PC-9 (cell line): ENCODE results near the gene SRRM5. TPM values are rescaled to one million over a fixed set of nuclear protein-coding genes. Genes with fewer than 3 reads are reported as not detected.
A peak's percentile ranks its signal among the peaks of the same experiment; 100 is the strongest.

ENCODE experiments used
- BruUV-seq: library from RNA; stranded (reverse); fragments of 400-500 nt; replicated peaks from 2 replicates; lab custom pipeline; 2021; lab: Mats Ljungman, UMichigan
- CTCF ChIA-PET: fragments of 300-600 bp; sonication (Branson Sonifier 250); formaldehyde crosslinking; loops from one replicate; lab custom pipeline; 2022; ENCODE audit warnings: antibody characterized with exemption; lab: Charles Lee
- POLR2A ChIA-PET: fragments of 300-600 bp; sonication (Branson Sonifier 250); formaldehyde crosslinking; loops from one replicate; lab custom pipeline; 2022; ENCODE audit warnings: antibody characterized with exemption; ENCODE audit not compliant: unreplicated experiment; lab: Charles Lee
- DNase-seq, 2 experiments: peaks; one replicate each; pipeline versions ENCODE4 v3.0.0 to v3.0.0-alpha.2; 2015 to 2022; ENCODE audit warnings: mixed read lengths in 1 of 2
- H2AFZ ChIP-seq: fragments of 200-600 bp; sonication (generic); 2 replicates; pipeline ENCODE4 v1.8.1; 2017; ENCODE audit warnings: antibody characterized with exemption
- H3F3A ChIP-seq: fragments of 200-600 bp; sonication (generic); 2 replicates; pipeline ENCODE4 v1.8.1; 2017; ENCODE audit warnings: antibody characterized with exemption, mild to moderate bottlenecking, low read depth; ENCODE audit not compliant: insufficient read depth
- H3K27ac ChIP-seq: fragments of 200-600 bp; sonication (generic); 2 replicates; pipeline ENCODE4 v1.6.1; 2016; ENCODE audit warnings: mixed run types
- H3K27me3 ChIP-seq: fragments of 200-600 bp; sonication (generic); 2 replicates; pipeline ENCODE4 v1.6.1; 2016; ENCODE audit warnings: low read depth, mixed run types; ENCODE audit not compliant: insufficient read depth
- H3K36me3 ChIP-seq: fragments of 200-600 bp; sonication (generic); 2 replicates; pipeline ENCODE4 v1.6.1; 2016; ENCODE audit warnings: low read depth, mixed run types
- H3K4me1 ChIP-seq: fragments of 200-600 bp; sonication (generic); replicated peaks from 2 replicates; pipeline ENCODE4 v1.6.1; 2016; ENCODE audit warnings: mixed run types; ENCODE audit not compliant: insufficient read depth
- H3K4me2 ChIP-seq: fragments of 200-600 bp; sonication (generic); 2 replicates; pipeline ENCODE4 v1.6.1; 2017; ENCODE audit warnings: mixed run types
- H3K4me3 ChIP-seq: fragments of 200-600 bp; sonication (generic); 2 replicates; pipeline ENCODE4 v1.6.1; 2016; ENCODE audit warnings: mixed run types
- H3K79me2 ChIP-seq: fragments of 200-600 bp; sonication (generic); 2 replicates; pipeline ENCODE4 v1.6.1; 2017; ENCODE audit warnings: low read depth, mixed run types
- H3K9me2 ChIP-seq: fragments of 200-600 bp; sonication (generic); 2 replicates; pipeline ENCODE4 v1.8.1; 2017; ENCODE audit warnings: mild to moderate bottlenecking; ENCODE audit not compliant: insufficient read depth
- H3K9me3 ChIP-seq: fragments of 200-600 bp; sonication (generic); 2 replicates; pipeline ENCODE4 v1.8.1; 2016; ENCODE audit warnings: low read depth; ENCODE audit not compliant: insufficient read depth
- H4K20me1 ChIP-seq: fragments of 200-600 bp; sonication (generic); 2 replicates; pipeline ENCODE4 v1.8.1; 2017; ENCODE audit not compliant: insufficient read depth
- EZH2 ChIP-seq: fragments of 200-600 bp; sonication (generic); IDR thresholded peaks from 2 replicates; pipeline ENCODE4 v1.8.0; 2017; ENCODE audit warnings: antibody characterized with exemption, low read depth
- intact Hi-C: fragments of 100-400 bp; cut with micrococcal nuclease; formaldehyde crosslinking; loops from one replicate; pipeline ENCODE4 v1.10.0; 2022; ENCODE audit not compliant: unreplicated experiment
- total RNA-seq: library from RNA; stranded (reverse); gene quantifications from 2 replicates; pipeline ENCODE4 v1.2.3, GENCODE V29; 2021
- TF ChIP-seq, protein P1 (sequence below): fragments of 200-600 bp; sonication (generic); conservative IDR thresholded peaks from 2 replicates; pipeline ENCODE4 v1.6.1; 2017; ENCODE audit warnings: mixed run types, antibody characterized with exemption, mild to moderate bottlenecking, moderate library complexity

The SRRM5 gene
- total RNA-seq, 1 experiment from 2014 or later: 0.37 TPM

- Histone ChIP-seq H3K9me3 (no peaks in the 10 kb centered on the region), H3K36me3 (no peaks in the 10 kb centered on the region), H4K20me1 (no peaks in the 10 kb centered on the region), H3K79me2 (peaks cover 31% of the 10 kb centered on the region), H2AFZ (peak within 1 kb of the TSS; percentile 89), H3K27me3 (no peaks in the 10 kb centered on the region), H3F3A (peaks cover 25% of the 10 kb centered on the region; the same call in 1 of the 2 replicates), H3K9me2 (no peaks in the 10 kb centered on the region), H3K4me1 (peaks cover 9% of the 10 kb centered on the region), H3K4me2 (peak within 1 kb of the TSS; percentile 97), H3K27ac (peak within 1 kb of the TSS; percentile 54), H3K4me3 (peak within 1 kb of the TSS; percentile 65)
- TF ChIP-seq, protein P1, sequence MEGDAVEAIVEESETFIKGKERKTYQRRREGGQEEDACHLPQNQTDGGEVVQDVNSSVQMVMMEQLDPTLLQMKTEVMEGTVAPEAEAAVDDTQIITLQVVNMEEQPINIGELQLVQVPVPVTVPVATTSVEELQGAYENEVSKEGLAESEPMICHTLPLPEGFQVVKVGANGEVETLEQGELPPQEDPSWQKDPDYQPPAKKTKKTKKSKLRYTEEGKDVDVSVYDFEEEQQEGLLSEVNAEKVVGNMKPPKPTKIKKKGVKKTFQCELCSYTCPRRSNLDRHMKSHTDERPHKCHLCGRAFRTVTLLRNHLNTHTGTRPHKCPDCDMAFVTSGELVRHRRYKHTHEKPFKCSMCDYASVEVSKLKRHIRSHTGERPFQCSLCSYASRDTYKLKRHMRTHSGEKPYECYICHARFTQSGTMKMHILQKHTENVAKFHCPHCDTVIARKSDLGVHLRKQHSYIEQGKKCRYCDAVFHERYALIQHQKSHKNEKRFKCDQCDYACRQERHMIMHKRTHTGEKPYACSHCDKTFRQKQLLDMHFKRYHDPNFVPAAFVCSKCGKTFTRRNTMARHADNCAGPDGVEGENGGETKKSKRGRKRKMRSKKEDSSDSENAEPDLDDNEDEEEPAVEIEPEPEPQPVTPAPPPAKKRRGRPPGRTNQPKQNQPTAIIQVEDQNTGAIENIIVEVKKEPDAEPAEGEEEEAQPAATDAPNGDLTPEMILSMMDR: no peak
- TF ChIP-seq EZH2: no peak
- intact Hi-C loops: loop anchor here (2.0 kb wide), 1 partner anchor 23 kb away; the partner anchor contains the start of genes IRGQ and ZNF576
- POLR2A ChIA-PET: no interaction called here
- BruUV-seq: no TSS peak
- DNase-seq: peak; percentile 64 to 84
- CTCF ChIA-PET: no interaction called here
Measured at GRCh38 chr19:43619262-43620060, 7.6 kb downstream of the SRRM5 start, which contains the start of gene ZNF428. Gene ZNF428, minus strand, starts transcription at chr19:43619629. Its CDS starts 5,325 bp downstream, at chr19:43614304.

DNA sequence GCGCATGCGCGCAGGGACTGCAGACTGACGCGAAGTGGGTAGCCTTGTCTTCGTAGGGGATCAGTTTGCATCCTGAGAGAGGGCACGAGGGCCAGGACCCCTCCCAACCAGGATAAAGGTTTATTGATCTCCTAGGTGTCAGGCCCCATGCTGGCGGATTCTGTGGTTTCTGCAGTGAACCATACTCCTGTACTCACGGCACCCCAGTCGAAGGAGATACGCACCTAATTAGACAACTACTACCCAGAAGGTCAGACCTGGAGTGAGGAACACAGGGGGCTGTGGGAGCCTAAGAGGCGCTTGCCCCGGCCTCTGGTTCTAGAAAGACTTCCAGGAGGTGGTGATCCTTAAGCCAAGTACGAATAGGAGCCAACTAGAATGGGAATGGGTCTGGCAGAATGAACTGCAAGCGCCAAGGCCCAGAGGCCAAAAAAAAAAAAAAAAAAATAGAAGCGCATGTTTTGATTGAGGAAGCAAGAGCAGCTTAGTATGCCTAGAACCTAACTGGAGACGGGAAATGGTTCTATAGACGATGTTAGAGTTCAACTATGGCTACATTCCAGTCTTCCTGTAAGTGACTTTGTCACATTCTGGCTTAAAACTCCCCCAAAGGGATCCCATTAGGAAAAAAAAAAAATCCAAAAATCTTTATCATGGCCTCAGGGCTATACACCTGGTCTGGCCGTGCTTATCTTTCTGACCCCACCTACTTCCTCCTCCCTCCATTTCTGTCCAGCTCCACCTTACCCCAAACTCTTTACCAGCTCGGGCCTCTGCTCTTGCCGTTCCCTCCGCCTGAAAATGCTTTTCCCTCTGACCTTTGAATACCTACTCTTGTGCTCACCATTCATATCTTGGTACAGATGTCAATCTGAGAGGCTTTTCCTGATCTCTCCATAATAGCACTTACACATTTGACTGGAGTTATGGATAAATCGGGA lies 8.4 kb downstream of the SRRM5 start:
- BruUV-seq: TSS peak; percentile 89
- no peaks in the 10 kb centered on the region for H3K9me2 ChIP-seq
- H3F3A ChIP-seq: peaks cover 28% of the 10 kb centered on the region; the same call in 1 of the 2 replicates
- no peak for TF ChIP-seq EZH2
- TF ChIP-seq, protein P1: no peak
- peaks cover 27% of the 10 kb centered on the region for H3K79me2 ChIP-seq
- H2AFZ ChIP-seq: peak overlapping the region; percentile 89
- intact Hi-C loops: no loop called here
- H3K4me1 ChIP-seq: peaks cover 9% of the 10 kb centered on the region
- H3K36me3 ChIP-seq: no peaks in the 10 kb centered on the region
- H3K27ac ChIP-seq: peak overlapping the region; percentile 54
- ChIA-PET POLR2A (interaction anchor here (0.6 to 0.7 kb wide), 3 partner anchors 16 to 804 kb away, joined by 6 to 9 read pairs (median 7); no protein-coding TSS in a partner anchor), CTCF (no interaction called here)
- H4K20me1 ChIP-seq: no peaks in the 10 kb centered on the region
- H3K27me3 ChIP-seq: no peaks in the 10 kb centered on the region
- H3K4me2 ChIP-seq: peak overlapping the region; percentile 97
- peak overlapping the region; percentile 65 for H3K4me3 ChIP-seq
- no peak for DNase-seq
- no peaks in the 10 kb centered on the region for H3K9me3 ChIP-seq

DNA sequence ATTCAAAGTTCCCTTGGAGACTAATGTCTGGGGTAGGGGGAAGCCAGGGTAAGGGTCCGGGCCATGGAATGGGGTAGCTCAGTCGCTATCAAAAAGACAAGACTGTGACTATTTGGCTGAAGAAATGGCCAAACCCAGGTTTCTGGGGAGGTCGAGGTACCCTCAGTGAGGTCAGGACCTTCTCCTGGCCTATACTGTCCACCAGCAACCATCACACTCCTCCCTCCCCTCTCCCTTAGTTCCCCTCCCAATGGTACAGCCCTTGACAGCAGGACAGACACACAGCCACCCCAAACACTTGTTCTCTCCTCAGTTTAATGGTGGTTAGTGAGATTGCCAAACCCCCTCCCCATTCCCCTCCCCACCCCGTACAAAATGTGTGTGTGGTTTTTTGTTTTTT lies 10.2 kb downstream of the SRRM5 start:
- Histone ChIP-seq H2AFZ (no peak overlapping the region), H3K9me2 (no peaks in the 10 kb centered on the region), H3K79me2 (peaks cover 23% of the 10 kb centered on the region), H4K20me1 (no peaks in the 10 kb centered on the region), H3K4me1 (peaks cover 9% of the 10 kb centered on the region), H3K4me3 (no peak overlapping the region), H3K27ac (peak overlapping the region; percentile 19; the same call in 1 of the 2 replicates), H3K9me3 (no peaks in the 10 kb centered on the region), H3F3A (peaks cover 28% of the 10 kb centered on the region; the same call in 1 of the 2 replicates), H3K4me2 (no peak overlapping the region), H3K36me3 (no peaks in the 10 kb centered on the region), H3K27me3 (no peaks in the 10 kb centered on the region)
- no peak for DNase-seq
- intact Hi-C loops: no loop called here
- TF ChIP-seq EZH2: no peak
- TF ChIP-seq, protein P1: no peak
- CTCF ChIA-PET: no interaction called here
- POLR2A ChIA-PET: no interaction called here
- BruUV-seq: no TSS peak
